GM18909 (cell line): ENCODE results near the gene FSTL5.

Experiments
- ATAC-seq: cut with Tn5 transposase; IDR thresholded peaks from one replicate; pipeline ENCODE4 v1.9.1; 2021; ENCODE audit warnings: mild to moderate bottlenecking; ENCODE audit not compliant: unreplicated experiment, poor library complexity

Gene FSTL5

DNA sequence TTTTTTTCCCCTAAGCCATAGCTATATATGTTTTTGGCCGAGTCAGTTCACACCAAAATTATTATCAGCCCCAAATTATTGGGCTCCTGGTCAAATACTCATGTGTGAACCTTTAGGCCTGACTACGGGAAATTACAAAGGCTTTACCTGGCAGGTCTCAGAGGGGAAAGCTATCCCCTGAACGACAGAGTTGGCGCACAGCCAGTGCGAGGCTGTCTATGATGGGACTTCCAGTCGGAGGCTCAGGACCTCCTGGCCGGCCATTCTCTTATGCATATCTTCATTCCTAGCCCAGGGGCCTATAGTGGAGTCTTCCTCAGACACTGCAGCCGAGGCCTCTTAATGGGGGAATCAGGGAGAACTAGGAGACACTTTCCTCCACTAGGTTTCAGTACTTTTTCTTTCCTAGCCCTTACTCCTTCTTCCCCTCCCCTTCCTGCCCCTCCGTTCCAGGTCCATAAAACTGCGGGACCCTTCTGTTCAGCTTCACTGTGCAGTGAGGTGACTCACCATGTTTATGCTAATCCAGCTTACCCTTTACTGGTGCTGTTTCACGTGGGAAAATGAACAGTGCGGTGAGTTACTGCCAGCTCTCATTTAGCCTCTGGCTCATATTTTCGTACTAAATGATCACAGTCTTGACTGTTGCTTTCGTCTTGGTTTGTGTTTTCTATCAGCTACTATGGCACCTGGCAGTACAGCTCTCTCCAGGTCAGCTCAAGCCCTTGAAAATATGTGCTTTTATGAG, 533.9 kb downstream of the FSTL5 start:
- ATAC-seq, result no peak

DNA sequence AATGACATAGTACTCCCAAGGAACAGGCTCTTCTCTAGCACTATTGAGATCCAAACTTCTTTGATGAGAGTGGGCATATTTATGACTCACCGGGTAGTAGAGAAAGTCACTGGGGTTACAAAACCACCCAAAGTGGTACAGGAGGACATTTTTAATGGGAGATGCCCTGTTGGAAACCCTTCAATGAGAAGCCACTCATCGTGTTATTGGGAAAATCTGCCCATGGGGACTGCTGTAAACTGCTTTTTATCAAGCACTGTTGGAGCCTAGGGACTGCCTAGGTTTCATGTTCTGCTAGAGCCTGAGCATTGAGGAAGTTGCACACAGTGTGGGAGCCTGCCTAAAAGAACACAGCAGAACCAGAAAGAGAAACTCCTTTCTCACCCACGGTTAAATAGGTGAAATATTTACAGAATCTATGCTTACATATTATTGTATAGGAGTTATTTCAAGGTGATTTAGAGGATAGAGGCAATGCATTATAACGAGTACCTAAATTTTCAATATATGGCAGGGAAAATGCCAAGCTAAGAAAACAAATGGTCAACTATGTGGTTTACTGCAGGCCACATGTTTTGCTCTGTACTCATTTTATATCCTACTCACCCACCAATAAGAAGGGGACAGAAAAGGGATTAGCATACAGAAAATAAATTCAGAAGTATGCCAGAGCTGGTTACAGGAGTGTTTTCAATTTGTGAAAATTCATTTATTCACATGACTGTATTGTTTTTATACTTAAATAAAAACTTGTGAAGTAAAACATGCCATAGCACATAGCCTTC, 559.1 kb downstream of the FSTL5 start:
- ATAC-seq, result no peak

DNA sequence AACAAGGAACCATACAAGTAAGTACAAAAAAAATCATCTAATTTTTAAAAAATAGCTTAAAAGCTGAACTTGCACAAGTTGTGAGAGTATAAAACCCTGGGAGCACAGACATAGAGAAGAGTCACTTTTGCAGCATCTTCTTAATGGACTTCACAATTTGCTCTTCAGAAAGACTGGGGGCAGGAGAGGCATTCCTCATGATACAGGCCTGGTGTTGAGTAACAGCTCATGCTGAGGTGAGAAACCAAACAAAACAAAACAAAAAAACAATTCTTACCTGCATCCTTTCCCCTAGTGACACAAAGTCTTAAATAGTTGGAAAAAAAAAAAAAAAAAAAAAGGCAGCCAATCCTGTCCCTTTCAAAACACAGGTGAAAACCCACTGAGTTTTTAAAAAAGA, 562.8 kb downstream of the FSTL5 start:
- no peak for ATAC-seq

GRCh38 chr4:161595230-161595771, 568.5 kb downstream of the FSTL5 start:
- no peak for ATAC-seq

DNA sequence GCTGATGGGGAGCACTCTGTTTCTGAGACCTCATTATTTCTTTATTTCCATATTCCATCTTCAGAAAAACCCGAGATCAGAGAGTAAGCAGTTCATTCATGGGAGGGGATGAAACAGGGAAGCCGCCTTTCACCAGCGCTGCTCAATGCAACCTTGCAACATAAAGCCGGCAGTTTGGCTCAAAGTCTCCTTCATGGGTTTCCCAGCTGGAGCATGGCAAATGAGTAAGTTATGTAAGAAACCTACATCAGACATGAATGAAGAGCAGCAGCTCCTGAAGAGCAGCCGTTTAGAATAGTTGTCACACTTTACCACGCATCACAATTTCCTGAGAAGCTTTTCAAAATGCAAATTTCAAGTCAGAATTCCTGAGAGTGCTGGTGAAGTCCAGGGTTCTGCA, 578.8 kb downstream of the FSTL5 start:
- no peak for ATAC-seq

DNA sequence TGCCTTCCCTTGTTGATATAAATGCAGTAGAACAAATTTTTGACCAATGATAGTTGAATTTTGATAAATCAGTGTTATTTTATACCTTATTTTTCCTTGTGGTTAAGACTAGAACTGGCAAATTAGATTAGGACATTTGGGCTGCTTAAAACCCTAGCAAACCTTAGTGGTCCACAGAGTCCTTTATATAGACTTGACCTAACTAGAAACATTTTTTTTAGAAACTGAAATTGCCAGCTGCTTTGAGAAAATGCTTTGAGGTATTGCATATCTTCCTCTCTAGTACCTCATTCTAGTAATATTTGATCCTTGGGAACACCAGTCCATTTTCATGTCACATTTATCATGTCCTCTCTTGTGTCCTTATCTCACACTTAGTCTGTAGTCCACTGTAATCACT, 580.3 kb downstream of the FSTL5 start:
- ATAC-seq, result no peak

DNA sequence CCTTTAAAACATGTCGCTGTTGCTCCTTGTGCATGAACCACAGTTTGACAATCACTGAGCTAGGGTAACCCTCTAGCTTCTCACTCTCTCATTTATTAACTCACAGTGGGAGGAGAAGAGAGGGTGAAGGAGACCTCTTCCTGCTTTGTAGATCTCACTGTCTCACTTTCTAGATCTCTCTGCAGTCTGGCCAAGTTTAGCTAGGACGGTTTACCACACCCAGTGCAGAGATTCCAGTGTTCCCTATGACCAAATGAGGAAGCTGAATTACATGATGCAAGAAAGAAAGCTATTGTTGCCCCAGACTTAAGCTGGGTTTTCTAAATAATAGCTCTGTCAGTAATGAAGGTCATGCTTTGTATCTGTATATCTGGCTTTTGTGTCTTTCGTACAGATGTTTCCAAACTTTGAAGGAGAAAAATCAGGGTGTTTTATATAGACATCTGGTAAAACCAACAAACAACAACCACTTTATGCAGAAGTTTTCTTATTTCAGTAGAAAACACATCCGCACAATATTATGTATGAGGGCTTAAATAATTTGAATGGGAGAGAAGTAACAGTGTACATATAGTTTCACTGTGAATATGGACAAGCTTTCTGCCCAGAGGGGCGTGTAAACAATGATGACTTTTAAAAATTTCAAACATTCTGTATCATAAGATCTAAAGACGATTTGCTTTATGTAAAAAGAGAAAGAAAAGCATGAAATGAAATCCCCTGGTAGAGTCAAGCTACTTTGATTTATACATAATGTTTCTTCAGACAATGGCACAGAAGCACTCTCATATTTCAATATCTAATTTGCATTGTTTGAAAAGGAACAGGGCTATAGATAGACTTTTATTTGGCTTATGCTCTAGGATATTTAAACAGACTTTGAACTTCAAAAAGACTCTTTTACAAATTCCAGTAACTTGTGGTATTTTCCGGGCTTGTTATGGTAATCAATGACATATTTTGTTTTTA, 582.3 kb downstream of the FSTL5 start:
- no peak for ATAC-seq

- ATAC-seq, result no peak
Measured at GRCh38 chr4:161577579-161578301, 586.1 kb downstream of the FSTL5 start.

DNA sequence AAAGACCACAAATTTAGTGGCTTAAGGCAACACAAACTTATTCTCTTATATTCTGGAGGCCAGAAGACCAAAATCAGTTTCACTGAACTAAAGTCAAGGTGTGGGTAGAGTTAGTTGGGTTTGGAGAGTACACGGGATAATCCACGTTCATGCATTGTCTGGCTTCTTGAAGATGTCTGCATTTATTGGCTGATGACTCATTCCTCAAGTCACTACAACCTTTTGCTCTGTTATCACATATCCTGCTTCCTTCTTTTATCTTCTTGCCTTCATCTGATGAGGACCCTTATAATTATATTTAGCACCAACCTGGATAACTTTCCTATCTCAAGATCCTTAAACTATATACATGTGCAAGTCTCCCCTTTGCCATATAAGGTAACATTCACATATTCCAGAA, 590.0 kb downstream of the FSTL5 start:
- no peak for ATAC-seq

DNA sequence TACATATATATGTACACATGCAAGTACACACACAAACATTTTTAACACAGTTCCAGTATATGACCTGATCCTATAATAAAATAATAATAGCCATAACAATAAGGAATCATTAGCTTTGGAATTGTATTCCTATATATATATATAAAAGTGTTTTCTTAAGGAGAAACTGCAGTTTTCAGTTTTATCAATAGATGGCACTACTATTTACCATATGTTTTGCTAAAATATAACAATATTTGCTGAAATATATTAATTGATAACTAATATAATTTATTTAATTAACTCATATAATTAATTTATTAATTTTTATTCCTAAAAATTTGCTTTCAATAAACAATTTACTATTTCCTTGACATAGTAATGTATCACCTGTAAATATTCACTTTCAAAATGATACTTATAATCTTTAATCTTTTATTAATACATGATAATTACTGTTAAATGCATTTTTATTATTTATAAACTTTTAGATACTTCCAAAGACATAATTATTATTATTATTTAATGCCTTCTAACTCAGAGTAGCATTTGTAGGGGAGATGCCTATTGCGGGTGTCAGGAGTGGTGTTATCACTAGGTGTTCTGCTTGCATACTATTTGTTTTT, 599.5 kb downstream of the FSTL5 start:
- no peak for ATAC-seq

GRCh38 chr4:161555689-161556660, 607.8 kb downstream of the FSTL5 start:
- peak; percentile 69 for ATAC-seq

DNA sequence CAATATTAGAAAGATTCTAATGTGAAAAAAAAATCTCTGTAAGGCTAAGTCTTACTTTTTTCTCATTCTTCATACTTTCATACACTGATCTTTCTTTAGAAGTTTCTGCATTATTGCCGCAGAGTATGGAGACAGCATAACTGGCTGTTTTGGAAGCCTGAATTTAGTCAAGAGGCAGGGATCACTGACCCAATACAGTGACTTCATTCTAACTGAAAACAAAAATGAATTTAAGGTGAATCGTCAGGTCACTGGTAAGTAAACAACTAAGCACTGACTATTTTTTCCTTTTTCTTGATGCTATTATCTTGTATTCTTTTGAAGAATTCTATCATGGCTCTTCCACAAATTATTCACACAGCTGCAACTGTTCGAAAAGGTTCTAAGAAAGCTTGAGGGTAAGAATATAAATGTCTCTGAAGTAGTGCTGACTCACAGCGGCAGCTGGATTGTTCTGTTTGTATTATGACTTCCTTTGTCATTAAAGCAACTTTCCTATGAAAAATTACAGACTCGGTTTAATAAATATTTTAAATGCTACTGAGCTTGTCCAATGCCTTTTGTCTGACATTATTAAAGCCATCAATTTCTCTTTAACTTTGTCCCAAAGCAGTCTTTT, 609.3 kb downstream of the FSTL5 start:
- no peak for ATAC-seq

DNA sequence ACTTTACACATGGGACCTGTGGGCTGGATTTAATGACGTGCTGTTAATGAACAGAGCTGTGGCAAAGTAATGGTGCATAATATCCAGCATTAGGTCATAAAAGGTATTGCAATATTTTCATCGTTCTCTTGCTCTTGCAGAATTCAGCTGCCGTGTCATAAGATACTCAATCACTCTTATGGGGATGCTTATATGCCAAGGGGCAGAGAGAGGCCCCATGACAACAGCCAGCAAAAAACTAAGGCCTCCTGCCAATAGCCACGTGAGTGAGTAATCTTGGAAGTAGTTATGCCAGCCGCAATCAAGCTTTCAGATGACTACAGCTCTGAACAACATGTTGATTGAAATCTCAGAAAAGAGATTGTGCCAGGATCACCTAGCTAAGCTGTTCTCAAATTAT, 616.9 kb downstream of the FSTL5 start:
- no peak for ATAC-seq

DNA sequence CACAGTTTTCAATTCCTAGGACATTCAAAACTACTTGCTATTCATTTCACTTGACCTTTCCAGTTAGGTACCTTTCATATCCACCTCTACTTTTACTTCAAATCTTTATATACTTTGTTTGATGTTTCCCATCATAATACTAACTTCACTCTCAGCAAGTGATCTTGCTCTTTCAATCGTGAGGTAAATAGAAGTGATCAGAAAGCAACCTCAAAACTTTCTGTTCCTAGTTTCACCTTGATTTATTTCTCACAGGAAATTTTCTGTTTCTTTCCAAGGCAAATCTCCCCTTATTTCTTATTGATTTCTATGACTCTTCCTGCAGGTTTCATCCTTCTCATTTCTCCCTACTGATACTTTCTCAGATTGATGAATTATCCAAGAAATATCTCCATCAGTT, 623.5 kb downstream of the FSTL5 start:
- ATAC-seq, result no peak

GRCh38 chr4:161538941-161539340, 624.9 kb downstream of the FSTL5 start:
- ATAC-seq, result no peak

DNA sequence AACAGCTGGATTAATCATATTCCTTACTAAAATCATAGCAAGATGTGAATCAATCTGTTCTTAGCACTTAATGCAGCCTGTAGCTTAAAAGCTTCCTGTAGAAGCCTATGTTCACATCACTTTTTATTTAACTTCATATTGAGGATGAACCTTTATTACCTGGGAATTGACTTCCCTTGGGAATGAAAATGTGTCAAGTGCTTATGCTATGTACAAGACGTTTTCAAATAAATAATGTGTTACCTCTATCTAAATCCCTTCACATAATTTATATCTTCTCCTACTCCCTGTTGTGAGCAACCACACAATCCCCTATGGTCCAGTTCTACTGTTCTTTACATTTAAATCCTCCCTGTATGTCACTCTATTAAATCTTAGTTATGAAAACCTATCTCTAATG, 633.1 kb downstream of the FSTL5 start:
- ATAC-seq, result no peak

DNA sequence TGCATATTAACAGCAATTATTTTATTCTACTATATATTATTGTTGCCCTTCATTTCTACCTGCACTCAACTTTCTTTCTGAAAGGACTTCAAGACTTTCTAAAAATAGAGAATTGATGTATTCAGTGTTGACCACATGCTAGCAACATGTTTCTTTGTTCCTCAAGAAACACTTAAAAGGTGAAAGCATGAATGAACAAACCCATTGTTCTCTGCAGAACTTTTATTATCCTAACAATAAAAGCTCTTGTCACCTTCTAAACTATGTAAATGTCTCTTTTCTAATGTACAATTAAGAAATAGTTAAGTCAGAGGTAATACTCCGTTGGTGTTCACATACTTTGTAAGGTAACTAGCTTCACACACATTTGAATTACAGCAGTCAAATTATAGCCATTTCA, 638.7 kb downstream of the FSTL5 start:
- no peak for ATAC-seq

GRCh38 chr4:161522031-161522430, 641.8 kb downstream of the FSTL5 start:
- no peak for ATAC-seq
